NCI-H2107 treated with DMSO at 0.1 percent for 48 hours (cell line): Measurements from ENCODE around the gene CACNB2.

Experiments used
- DNase-seq: peaks from one replicate; lab custom pipeline; 2025; ENCODE audit not compliant: unreplicated experiment; lab: John Stamatoyannopoulos, UW

The CACNB2 gene

GRCh38 chr10:18328941-18329340, 188.7 kb downstream of the CACNB2 start:
- no peak for DNase-seq

- no peak for DNase-seq
Observed at GRCh38 chr10:18332048-18332447, 191.8 kb downstream of the CACNB2 start.

GRCh38 chr10:18332484-18332883, 192.3 kb downstream of the CACNB2 start:
- no peak for DNase-seq

GRCh38 chr10:18333621-18334020, 193.4 kb downstream of the CACNB2 start:
- DNase-seq, result no peak

- no peak for DNase-seq
Observed at GRCh38 chr10:18334116-18334867, 194.1 kb downstream of the CACNB2 start.

- no peak for DNase-seq
Observed at GRCh38 chr10:18340496-18341051, 200.3 kb downstream of the CACNB2 start.

- DNase-seq, result no peak
Observed at GRCh38 chr10:18341055-18341454, 200.8 kb downstream of the CACNB2 start.

- no peak for DNase-seq
Observed at GRCh38 chr10:18343573-18343972, 203.3 kb downstream of the CACNB2 start.

GRCh38 chr10:18345308-18345707, 205.1 kb downstream of the CACNB2 start:
- DNase-seq, result no peak

GRCh38 chr10:18350340-18350739, 210.1 kb downstream of the CACNB2 start:
- DNase-seq, result no peak

- DNase-seq, result no peak
Observed at GRCh38 chr10:18351421-18351820, 211.2 kb downstream of the CACNB2 start.

GRCh38 chr10:18352175-18352574, 212.0 kb downstream of the CACNB2 start:
- DNase-seq, result no peak

GRCh38 chr10:18359812-18360211, 219.6 kb downstream of the CACNB2 start:
- no peak for DNase-seq

- DNase-seq, result no peak
Observed at GRCh38 chr10:18362892-18363291, 222.7 kb downstream of the CACNB2 start.

GRCh38 chr10:18364987-18365775, 225.0 kb downstream of the CACNB2 start:
- no peak for DNase-seq

GRCh38 chr10:18367840-18368239, 227.6 kb downstream of the CACNB2 start:
- DNase-seq, result no peak

GRCh38 chr10:18368273-18368672, 228.0 kb downstream of the CACNB2 start:
- no peak for DNase-seq

GRCh38 chr10:18368682-18369081, 228.5 kb downstream of the CACNB2 start:
- DNase-seq, result no peak

GRCh38 chr10:18369859-18370473, 229.7 kb downstream of the CACNB2 start:
- DNase-seq, result no peak

- no peak for DNase-seq
Observed at GRCh38 chr10:18376650-18377049, 236.4 kb downstream of the CACNB2 start.

- DNase-seq, result no peak
Observed at GRCh38 chr10:18377898-18378297, 237.7 kb downstream of the CACNB2 start.

GRCh38 chr10:18378766-18379165, 238.5 kb downstream of the CACNB2 start:
- no peak for DNase-seq
